ENCODE data around the gene ZFAND3. TPM values are rescaled to one million over a fixed set of nuclear protein-coding genes. Genes with fewer than 3 reads are reported as not detected.

The ZFAND3 gene
- total and polyA plus RNA-seq, 2 experiments from 2014 or later, result 16.9 to 28.2 TPM

DNA sequence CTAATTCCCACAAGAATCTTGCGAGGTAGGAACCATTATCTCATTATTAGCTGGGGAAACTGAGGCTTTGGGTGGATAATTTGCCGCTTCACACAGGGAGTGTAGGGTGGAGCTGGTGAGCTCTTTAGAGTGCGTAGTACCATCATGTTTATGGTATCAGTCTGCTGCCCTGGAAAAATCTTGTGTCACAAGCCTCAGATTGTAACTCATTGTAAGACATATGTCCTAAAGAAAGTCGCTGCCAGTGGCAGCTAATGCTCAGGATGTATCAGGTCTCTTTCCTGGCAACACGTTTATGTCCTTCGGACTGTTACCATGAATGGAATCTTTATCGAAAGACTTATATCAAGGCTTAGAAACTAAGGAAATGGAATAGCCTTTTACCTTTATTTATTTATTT lies 1.9 kb downstream of the ZFAND3 start (continued):
- no peak for TF ChIP-seq ZNF462 (CRISPR knock-in tag; IDR thresholded peaks at IDR 0.05)
- TF ChIP-seq CREB1 (CRISPR knock-in tag; IDR thresholded peaks at IDR 0.05; ENCODE audit: low read depth), result no peak
- TF ChIP-seq POLR2AphosphoS5 (IDR thresholded peaks at IDR 0.05; ENCODE audit: low read depth), result no peak

DNA sequence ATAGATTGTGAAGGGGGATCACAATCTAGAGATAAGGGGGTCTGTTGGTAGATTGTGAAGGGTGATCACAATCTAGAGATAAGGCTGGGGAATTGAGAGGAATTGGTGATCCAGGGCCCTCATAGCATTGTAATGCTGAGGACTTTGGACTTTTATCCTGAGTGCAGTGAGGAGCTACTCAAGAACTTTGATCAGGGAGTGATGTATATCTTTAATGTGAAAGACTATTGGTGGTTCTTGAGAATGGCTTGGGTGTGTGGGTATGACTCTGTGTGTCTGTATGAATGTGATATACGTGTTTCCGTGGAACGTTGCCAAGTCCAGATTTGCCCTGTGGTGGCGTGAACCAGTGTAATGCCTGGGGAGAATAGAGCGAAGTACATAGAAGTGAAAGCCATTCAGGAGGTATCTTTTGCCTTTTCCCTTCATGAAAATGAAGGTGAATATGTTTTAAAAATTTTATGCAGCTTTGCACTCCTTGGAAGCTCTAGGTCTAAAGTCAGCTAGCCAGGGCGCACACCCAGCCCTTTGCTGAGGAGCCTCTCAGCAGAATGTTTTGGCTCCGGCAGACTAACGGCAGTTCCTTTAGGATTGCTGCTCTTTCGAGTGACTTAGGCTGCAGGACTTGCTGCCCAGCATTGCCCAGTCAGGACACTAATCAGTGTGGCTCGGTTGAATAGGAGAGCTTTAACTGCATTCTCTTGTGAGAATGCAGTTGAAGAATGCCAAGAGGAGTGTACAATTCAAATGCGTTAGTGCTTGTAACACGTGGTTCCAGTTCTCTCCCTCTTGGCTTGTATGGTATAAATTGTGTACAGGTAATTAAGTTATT lies 3.5 kb downstream of the ZFAND3 start:
- no peaks in the 10 kb centered on the region for H3K9me2 ChIP-seq (ENCODE audit: insufficient read depth)
- H3K79me2 ChIP-seq (replicated peaks; ENCODE audit: insufficient read depth), result peaks cover 79% of the 10 kb centered on the region
- Mint-ChIP-seq H3K4me1 (peaks cover 39% of the 10 kb centered on the region), H3K27me3 (ENCODE audit: insufficient read depth, low read depth, poor library complexity) (peaks cover 13% of the 10 kb centered on the region), H3K27ac (peak overlapping the region; percentile 71), H3K4me3 (no peak overlapping the region), H3K9me3 (no peaks in the 10 kb centered on the region), H3K36me3 (ENCODE audit: low read depth) (no peaks in the 10 kb centered on the region; the same call in 2 of the 3 replicates)
- no peaks in the 10 kb centered on the region for H3F3A ChIP-seq (replicated peaks; ENCODE audit: low read depth)
- no peak overlapping the region for H3K27ac ChIP-seq (ENCODE audit: low read depth)
- no peaks in the 10 kb centered on the region for H3K27me3 ChIP-seq (ENCODE audit: insufficient read depth)
- H3K4me2 ChIP-seq, result peak overlapping the region; percentile 94; the same call in 1 of the 2 replicates
- peak; percentile 51 for DNase-seq (ENCODE audit: low spot score)
- H2AFZ ChIP-seq, result no peak overlapping the region
- H3K4me1 ChIP-seq (ENCODE audit: insufficient read depth), result peaks cover 28% of the 10 kb centered on the region
- H4K20me1 ChIP-seq (replicated peaks; ENCODE audit: insufficient read depth), result peaks cover 52% of the 10 kb centered on the region
- H3K36me3 ChIP-seq (ENCODE audit: insufficient read depth), result no peaks in the 10 kb centered on the region
- no peak; the same call in 2 of the 3 replicates for ATAC-seq
- no peak overlapping the region for H3K4me3 ChIP-seq
- TF ChIP-seq STAT1 (IDR thresholded peaks at IDR 0.05; ENCODE audit: unreplicated experiment) (no peak), EZH2 (IDR thresholded peaks at IDR 0.05; ENCODE audit: low read depth, unreplicated experiment) (no peak), CREB1 (CRISPR knock-in tag; IDR thresholded peaks at IDR 0.05; ENCODE audit: low read depth) (no peak)
- TF ChIP-seq, protein P1, sequence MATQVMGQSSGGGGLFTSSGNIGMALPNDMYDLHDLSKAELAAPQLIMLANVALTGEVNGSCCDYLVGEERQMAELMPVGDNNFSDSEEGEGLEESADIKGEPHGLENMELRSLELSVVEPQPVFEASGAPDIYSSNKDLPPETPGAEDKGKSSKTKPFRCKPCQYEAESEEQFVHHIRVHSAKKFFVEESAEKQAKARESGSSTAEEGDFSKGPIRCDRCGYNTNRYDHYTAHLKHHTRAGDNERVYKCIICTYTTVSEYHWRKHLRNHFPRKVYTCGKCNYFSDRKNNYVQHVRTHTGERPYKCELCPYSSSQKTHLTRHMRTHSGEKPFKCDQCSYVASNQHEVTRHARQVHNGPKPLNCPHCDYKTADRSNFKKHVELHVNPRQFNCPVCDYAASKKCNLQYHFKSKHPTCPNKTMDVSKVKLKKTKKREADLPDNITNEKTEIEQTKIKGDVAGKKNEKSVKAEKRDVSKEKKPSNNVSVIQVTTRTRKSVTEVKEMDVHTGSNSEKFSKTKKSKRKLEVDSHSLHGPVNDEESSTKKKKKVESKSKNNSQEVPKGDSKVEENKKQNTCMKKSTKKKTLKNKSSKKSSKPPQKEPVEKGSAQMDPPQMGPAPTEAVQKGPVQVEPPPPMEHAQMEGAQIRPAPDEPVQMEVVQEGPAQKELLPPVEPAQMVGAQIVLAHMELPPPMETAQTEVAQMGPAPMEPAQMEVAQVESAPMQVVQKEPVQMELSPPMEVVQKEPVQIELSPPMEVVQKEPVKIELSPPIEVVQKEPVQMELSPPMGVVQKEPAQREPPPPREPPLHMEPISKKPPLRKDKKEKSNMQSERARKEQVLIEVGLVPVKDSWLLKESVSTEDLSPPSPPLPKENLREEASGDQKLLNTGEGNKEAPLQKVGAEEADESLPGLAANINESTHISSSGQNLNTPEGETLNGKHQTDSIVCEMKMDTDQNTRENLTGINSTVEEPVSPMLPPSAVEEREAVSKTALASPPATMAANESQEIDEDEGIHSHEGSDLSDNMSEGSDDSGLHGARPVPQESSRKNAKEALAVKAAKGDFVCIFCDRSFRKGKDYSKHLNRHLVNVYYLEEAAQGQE (IDR thresholded peaks at IDR 0.05; ENCODE audit: unreplicated experiment), result no peak
- TF ChIP-seq, protein P2, sequence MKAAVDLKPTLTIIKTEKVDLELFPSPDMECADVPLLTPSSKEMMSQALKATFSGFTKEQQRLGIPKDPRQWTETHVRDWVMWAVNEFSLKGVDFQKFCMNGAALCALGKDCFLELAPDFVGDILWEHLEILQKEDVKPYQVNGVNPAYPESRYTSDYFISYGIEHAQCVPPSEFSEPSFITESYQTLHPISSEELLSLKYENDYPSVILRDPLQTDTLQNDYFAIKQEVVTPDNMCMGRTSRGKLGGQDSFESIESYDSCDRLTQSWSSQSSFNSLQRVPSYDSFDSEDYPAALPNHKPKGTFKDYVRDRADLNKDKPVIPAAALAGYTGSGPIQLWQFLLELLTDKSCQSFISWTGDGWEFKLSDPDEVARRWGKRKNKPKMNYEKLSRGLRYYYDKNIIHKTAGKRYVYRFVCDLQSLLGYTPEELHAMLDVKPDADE (IDR thresholded peaks at IDR 0.05), result no peak

All from GM23338 (cell line).